OCI-LY1 (cell line): Measurements from ENCODE around the gene CDH4.

Source experiments
- H2AFZ ChIP-seq: fragments of 200-600 bp; sonication (generic), shearing (Covaris generic); 2 replicates; pipeline ENCODE4 v1.6.0; 2014; ENCODE audit warnings: antibody characterized with exemption, mild to moderate bottlenecking, low read length
- H3F3A ChIP-seq: fragments of 200-600 bp; sonication (generic), shearing (Covaris generic); 2 replicates; pipeline ENCODE4 v1.6.0; 2014; ENCODE audit warnings: mild to moderate bottlenecking, antibody characterized with exemption, low read length, moderate library complexity; ENCODE audit not compliant: insufficient read depth
- H3K27ac ChIP-seq: fragments of 200-600 bp; sonication (generic); 2 replicates; pipeline ENCODE4 v1.5.1; 2014; ENCODE audit warnings: low read length, mixed run types, mild to moderate bottlenecking, low read depth; ENCODE audit not compliant: poor library complexity, severe bottlenecking
- H3K27me3 ChIP-seq: fragments of 200-600 bp; sonication (generic); 2 replicates; pipeline ENCODE4 v1.6.0; 2014; ENCODE audit warnings: antibody characterized with exemption, mild to moderate bottlenecking, low read length, moderate library complexity; ENCODE audit not compliant: insufficient read depth
- H3K36me3 ChIP-seq: fragments of 200-600 bp; sonication (generic); 2 replicates; pipeline ENCODE4 v1.6.1; 2014; ENCODE audit warnings: mild to moderate bottlenecking, antibody characterized with exemption, low read length, moderate library complexity, mixed read lengths; ENCODE audit not compliant: insufficient read depth
- H3K4me1 ChIP-seq: fragments of 200-600 bp; sonication (generic); 2 replicates; pipeline ENCODE4 v1.5.1; 2014; ENCODE audit warnings: mild to moderate bottlenecking, low read length, moderate library complexity; ENCODE audit not compliant: insufficient read depth, severe bottlenecking
- H3K4me2 ChIP-seq: fragments of 200-600 bp; sonication (generic), shearing (Covaris generic); 2 replicates; pipeline ENCODE4 v1.6.1; 2014; ENCODE audit warnings: low read length
- H3K4me3 ChIP-seq: fragments of 200-600 bp; sonication (generic); 2 replicates; pipeline ENCODE4 v1.5.1; 2014; ENCODE audit warnings: low read length, low read depth, mild to moderate bottlenecking, mixed read lengths; ENCODE audit not compliant: poor library complexity, severe bottlenecking
- H3K79me2 ChIP-seq: fragments of 200-600 bp; shearing (Covaris generic); 2 replicates; pipeline ENCODE4 v1.6.1; 2016; ENCODE audit warnings: mixed run types, low read length, mixed read lengths; ENCODE audit not compliant: insufficient read depth
- H3K9ac ChIP-seq: fragments of 200-600 bp; sonication (generic), shearing (Covaris generic); 2 replicates; pipeline ENCODE4 v1.6.1; 2014; ENCODE audit warnings: mild to moderate bottlenecking, low read length, mixed read lengths
- H3K9me2 ChIP-seq: fragments of 200-600 bp; sonication (generic), shearing (Covaris generic); 2 replicates; pipeline ENCODE4 v1.6.1; 2014; ENCODE audit warnings: low read depth, mild to moderate bottlenecking, low read length, mixed read lengths
- H3K9me3 ChIP-seq: fragments of 200-600 bp; shearing (Covaris generic); 2 replicates; pipeline ENCODE4 v1.6.1; 2014; ENCODE audit warnings: low read length, mixed read lengths
- H4K20me1 ChIP-seq: fragments of 200-600 bp; sonication (generic), shearing (Covaris generic); 2 replicates; pipeline ENCODE4 v1.6.0; 2016; ENCODE audit warnings: mild to moderate bottlenecking, low read length; ENCODE audit not compliant: insufficient read depth
- EZH2 ChIP-seq: fragments of 200-600 bp; sonication (generic), shearing (Covaris generic); IDR thresholded peaks from 2 replicates; pipeline ENCODE4 v1.8.0; 2017; ENCODE audit warnings: borderline replicate concordance, mixed run types, mild to moderate bottlenecking, antibody characterized with exemption, low read length, moderate library complexity, mixed read lengths
- TF ChIP-seq, protein P1 (sequence below): fragments of 200-600 bp; sonication (generic), shearing (Covaris generic); IDR thresholded peaks from 2 replicates; pipeline ENCODE4 v1.5.1; 2017; ENCODE audit warnings: mild to moderate bottlenecking, antibody characterized with exemption, low read length, moderate library complexity, mixed read lengths

The CDH4 gene

DNA sequence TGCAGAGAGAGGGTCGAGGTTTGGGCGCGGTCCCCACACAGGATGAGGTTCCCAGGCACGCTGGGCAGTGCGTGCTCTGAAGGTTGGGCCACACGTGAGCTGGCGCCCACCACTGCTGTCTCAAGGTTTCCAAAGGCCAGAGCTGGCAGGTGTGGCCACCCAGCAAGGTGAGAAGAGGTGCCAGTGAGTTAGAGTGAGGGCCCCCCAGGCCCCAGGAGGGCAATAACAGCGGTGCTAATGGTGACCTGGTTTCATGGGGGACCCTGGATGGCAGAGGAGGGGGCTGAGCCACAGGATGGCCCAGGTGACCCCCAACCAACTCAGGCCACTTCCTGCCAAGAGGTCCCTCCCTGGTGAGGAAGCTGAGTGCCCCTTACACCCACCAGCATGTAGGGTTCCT lies 628.6 kb downstream of the CDH4 start:
- Histone ChIP-seq H3F3A (no peaks in the 10 kb centered on the region), H3K9ac (no peak overlapping the region), H3K9me2 (no peaks in the 10 kb centered on the region), H3K36me3 (no peaks in the 10 kb centered on the region), H3K27ac (no peak overlapping the region), H4K20me1 (no peaks in the 10 kb centered on the region), H3K4me1 (no peaks in the 10 kb centered on the region), H2AFZ (no peak overlapping the region), H3K27me3 (0 out of 2 replicates have a peak, but pooled peaks cover 4% of the 10 kb centered on the region), H3K4me2 (no peak overlapping the region), H3K9me3 (no peaks in the 10 kb centered on the region), H3K4me3 (no peak overlapping the region), H3K79me2 (no peaks in the 10 kb centered on the region)
- TF ChIP-seq EZH2: no peak
- TF ChIP-seq, protein P1, sequence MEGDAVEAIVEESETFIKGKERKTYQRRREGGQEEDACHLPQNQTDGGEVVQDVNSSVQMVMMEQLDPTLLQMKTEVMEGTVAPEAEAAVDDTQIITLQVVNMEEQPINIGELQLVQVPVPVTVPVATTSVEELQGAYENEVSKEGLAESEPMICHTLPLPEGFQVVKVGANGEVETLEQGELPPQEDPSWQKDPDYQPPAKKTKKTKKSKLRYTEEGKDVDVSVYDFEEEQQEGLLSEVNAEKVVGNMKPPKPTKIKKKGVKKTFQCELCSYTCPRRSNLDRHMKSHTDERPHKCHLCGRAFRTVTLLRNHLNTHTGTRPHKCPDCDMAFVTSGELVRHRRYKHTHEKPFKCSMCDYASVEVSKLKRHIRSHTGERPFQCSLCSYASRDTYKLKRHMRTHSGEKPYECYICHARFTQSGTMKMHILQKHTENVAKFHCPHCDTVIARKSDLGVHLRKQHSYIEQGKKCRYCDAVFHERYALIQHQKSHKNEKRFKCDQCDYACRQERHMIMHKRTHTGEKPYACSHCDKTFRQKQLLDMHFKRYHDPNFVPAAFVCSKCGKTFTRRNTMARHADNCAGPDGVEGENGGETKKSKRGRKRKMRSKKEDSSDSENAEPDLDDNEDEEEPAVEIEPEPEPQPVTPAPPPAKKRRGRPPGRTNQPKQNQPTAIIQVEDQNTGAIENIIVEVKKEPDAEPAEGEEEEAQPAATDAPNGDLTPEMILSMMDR: no peak

DNA sequence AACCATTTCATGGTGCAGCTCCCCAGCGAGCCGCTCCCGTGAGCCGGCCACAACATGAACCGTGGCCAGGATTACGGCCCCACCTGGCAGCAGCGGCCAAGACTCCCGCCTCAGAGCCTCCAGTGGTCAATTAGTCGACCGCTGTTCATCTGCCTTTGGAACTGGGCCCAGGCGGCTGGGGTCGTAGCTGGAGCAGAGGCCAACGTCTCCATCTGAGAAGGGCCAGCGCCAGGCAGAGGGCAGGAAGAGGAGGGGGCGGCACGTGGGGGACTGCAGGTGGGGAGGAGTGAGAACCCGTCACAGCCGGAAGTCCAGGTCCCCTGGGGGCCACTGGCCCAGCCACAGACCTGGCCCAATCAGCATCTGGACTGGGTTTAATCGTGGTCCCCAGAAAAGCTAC lies 629.4 kb downstream of the CDH4 start:
- Histone ChIP-seq H3K27ac (no peak overlapping the region), H3K36me3 (no peaks in the 10 kb centered on the region), H3K79me2 (no peaks in the 10 kb centered on the region), H3K9me3 (no peaks in the 10 kb centered on the region), H3K27me3 (0 out of 2 replicates have a peak, but pooled peaks cover 4% of the 10 kb centered on the region), H3K4me3 (no peak overlapping the region), H3K9ac (no peak overlapping the region), H3K9me2 (no peaks in the 10 kb centered on the region), H3K4me2 (no peak overlapping the region), H3F3A (no peaks in the 10 kb centered on the region), H4K20me1 (no peaks in the 10 kb centered on the region), H2AFZ (no peak overlapping the region), H3K4me1 (no peaks in the 10 kb centered on the region)
- no peak for TF ChIP-seq EZH2
- TF ChIP-seq, protein P1: no peak

DNA sequence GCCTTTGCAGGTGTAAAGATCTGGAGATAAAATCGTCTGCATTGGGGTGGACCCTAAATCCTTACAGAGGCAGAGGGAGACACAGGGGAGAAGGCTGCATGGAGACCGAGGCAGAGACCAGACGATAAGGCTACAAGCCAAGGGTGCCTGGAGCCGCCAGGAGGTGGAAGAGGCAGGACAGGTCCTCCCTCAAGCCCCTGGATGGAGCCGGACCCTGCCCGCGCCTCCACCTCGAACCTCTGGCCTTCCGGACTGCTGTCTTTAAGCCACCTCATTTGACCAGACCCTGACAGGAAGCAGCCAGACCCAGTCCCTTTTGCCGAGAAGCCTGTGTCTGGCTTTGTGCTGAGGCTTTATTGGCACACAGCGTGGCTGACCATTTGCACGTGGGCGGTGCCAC lies 629.8 kb downstream of the CDH4 start:
- H3K27ac ChIP-seq: no peak overlapping the region
- H3F3A ChIP-seq: no peaks in the 10 kb centered on the region
- H3K4me2 ChIP-seq: no peak overlapping the region
- H3K36me3 ChIP-seq: no peaks in the 10 kb centered on the region
- H3K27me3 ChIP-seq: 0 out of 2 replicates have a peak, but pooled peaks cover 4% of the 10 kb centered on the region
- H3K4me1 ChIP-seq: no peaks in the 10 kb centered on the region
- no peaks in the 10 kb centered on the region for H4K20me1 ChIP-seq
- H3K4me3 ChIP-seq: no peak overlapping the region
- no peaks in the 10 kb centered on the region for H3K9me2 ChIP-seq
- H2AFZ ChIP-seq: no peak overlapping the region
- no peaks in the 10 kb centered on the region for H3K9me3 ChIP-seq
- no peaks in the 10 kb centered on the region for H3K79me2 ChIP-seq
- TF ChIP-seq, protein P1: no peak
- TF ChIP-seq EZH2: no peak
- H3K9ac ChIP-seq: no peak overlapping the region
